AG09309 (cell line): ENCODE data around the gene MYO1D.
A peak's percentile ranks its signal among the peaks of the same experiment; 100 is the strongest.

Experiments
- DNase-seq: peaks from one replicate; pipeline ENCODE4 v3.0.0-alpha.2; 2010; ENCODE audit warnings: low read depth
- H3K4me3 ChIP-seq: 2 replicates; pipeline ENCODE4 v1.5.1; 2011; ENCODE audit warnings: mild to moderate bottlenecking, low read depth, low read length, moderate library complexity; ENCODE audit not compliant: control insufficient read depth
- TF ChIP-seq, protein P1 (sequence below): IDR thresholded peaks from 2 replicates; pipeline ENCODE4 v1.5.1; 2011; ENCODE audit warnings: mild to moderate bottlenecking, low read depth, low read length, inconsistent platforms; ENCODE audit not compliant: insufficient read depth, control insufficient read depth; ENCODE audit errors: missing control alignments

The MYO1D gene

DNA sequence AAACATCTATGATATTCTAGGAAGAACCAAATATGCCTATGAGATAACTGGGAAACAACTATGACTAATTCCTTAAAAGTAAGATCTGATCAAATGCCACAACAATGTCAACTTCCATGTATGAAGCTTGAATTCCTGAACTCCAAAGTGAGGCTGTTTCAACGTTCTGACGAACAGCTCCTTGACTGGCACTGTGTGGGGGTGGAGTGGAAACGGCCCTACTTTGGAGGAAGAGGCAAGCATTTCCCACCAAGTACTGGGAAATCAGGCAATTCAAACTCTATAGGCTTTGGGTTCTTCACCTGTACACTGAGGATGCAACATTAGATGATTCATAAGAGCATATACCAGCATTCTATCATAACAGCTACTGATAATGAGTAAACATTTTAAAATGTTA, 203.0 kb downstream of the MYO1D start:
- no peak for DNase-seq
- no peak overlapping the region for H3K4me3 ChIP-seq
- TF ChIP-seq, protein P1, sequence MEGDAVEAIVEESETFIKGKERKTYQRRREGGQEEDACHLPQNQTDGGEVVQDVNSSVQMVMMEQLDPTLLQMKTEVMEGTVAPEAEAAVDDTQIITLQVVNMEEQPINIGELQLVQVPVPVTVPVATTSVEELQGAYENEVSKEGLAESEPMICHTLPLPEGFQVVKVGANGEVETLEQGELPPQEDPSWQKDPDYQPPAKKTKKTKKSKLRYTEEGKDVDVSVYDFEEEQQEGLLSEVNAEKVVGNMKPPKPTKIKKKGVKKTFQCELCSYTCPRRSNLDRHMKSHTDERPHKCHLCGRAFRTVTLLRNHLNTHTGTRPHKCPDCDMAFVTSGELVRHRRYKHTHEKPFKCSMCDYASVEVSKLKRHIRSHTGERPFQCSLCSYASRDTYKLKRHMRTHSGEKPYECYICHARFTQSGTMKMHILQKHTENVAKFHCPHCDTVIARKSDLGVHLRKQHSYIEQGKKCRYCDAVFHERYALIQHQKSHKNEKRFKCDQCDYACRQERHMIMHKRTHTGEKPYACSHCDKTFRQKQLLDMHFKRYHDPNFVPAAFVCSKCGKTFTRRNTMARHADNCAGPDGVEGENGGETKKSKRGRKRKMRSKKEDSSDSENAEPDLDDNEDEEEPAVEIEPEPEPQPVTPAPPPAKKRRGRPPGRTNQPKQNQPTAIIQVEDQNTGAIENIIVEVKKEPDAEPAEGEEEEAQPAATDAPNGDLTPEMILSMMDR = no peak

DNA sequence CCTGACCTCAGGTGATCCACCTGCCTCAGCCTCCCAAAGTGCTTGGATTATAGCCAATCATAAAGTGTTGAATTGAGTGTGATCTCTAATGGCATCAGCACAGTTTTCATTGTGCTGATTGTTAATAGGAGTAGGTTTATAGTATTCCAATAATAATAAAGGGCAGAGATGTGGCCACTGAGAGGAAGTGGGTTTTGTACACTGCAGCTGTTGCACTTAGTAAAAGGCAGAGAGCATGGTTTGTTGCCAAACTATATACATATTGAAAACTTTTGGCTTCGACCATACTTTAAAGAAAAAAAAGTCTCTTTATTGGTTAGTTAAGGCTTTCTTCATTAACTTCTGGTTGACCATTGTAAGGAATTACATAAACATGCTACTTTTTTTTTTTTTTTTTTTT, 204.2 kb downstream of the MYO1D start:
- no peak overlapping the region for H3K4me3 ChIP-seq
- DNase-seq = no peak
- TF ChIP-seq, protein P1 = no peak

DNA sequence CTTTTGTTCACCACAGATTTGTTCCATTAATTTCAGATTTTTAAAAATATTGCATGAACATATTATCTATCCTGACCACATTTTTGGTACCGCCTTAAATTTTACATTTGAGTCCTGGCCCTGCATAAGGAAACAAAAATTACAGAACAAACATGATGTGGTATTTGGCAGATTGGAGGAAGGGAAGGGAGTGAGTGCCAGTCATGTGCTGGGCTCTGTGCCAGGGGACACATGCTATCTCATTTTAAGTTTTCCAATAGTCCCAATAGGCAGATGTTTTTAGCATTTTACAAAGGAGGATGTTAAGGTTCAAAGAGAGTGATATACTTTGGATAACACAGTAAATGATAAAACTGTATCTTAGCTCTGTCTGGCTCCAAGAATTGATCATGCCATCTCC, 205.0 kb downstream of the MYO1D start:
- TF ChIP-seq, protein P1 = no peak
- no peak for DNase-seq

DNA sequence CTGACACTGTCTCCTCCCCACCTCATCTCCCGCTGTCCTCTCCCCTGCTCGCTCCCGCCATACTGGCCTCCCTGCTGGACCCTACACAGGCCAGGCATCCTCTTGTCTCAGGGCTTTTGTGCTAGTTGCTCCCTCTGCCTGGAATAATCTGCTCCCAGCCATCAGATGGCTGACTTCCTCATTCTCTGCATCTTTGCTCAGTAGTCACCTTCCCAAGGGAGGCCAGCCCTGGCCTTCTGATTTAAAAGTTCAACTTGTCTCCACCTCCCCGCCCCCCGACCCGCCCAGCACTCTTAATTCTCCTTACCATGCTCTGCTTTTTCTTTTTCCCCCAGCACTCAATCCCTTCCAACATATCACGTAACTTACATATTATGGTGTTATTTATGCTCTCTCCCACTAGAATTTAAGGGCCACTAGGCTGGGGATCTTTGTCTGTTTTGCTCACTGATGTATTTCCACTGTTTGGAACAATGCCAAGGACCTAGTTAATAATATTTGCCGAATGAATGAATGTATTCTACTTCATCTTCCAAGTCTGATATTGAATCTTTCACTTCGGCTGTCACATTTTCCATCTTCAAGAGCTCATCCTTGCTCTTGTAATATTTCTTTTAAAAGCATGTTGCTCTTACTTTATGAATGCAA, 211.9 kb downstream of the MYO1D start:
- TF ChIP-seq, protein P1 = no peak
- H3K4me3 ChIP-seq = no peak overlapping the region
- no peak for DNase-seq

More for the DNA sequence above, 205.0 kb downstream of the MYO1D start:
- H3K4me3 ChIP-seq = no peak overlapping the region

DNA sequence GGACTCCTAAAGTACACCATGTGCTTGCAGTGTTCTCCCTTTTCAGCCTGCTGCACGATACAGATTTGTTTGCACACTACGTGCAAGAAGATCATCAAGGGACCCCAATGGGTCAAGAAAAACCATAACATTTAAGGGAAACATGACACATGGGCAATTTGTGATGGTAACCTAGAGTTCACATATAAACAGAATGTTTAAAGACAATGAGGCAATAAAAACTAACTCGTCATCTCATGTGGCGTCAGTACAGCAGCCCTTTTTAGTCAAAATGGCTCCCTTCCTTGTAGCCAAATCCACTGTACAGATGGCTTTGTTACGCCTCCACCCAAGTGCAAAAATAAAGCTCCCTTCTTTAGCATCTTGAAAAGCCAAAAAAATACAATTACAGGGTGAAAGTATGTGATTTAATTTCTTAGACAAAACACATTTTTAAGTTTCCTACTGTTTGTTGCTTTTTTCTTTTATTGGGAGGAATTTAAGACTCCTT, 216.4 kb downstream of the MYO1D start:
- no peak for DNase-seq
- H3K4me3 ChIP-seq = no peak overlapping the region
- TF ChIP-seq, protein P1 = no peak

DNA sequence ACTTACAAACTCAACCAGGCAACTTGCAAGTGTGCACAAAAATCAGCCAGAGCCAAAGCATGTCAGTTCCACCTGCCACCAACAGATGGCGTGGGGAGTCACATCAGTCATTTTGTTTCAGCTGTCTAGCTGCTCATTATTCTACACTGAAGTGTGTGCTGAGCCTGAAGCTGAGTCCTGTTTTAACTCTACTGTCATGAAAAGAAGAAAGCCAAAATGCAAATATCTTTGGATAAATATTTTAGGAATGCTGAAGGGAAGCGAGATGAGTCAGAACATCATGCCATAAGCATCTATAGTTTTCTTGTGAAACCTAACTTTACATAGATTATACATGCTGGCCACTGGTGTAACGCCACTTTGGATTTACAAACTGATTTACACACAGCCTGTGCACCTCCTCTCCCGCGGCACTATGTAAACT, 217.5 kb downstream of the MYO1D start:
- DNase-seq = peak; percentile 27
- TF ChIP-seq, protein P1 = peak; percentile 93
- H3K4me3 ChIP-seq = no peak overlapping the region
